Activated CD4-positive, CD25-positive, alpha-beta regulatory T cell treated with anti-CD3 and anti-CD28 coated beads, Interleukin-2, amount 50 U/mL, for 24 hours (primary cell): ENCODE measurements around the gene CCDC7.
"Not testable (repeated sequence)": the region's sequence is repeated elsewhere in the genome, so short reads cannot be mapped to it uniquely, and the experiment has no call there.

Experiments
- ATAC-seq, 2 donors: fragments of 150-1000 bp; cut with Tn5 transposase; one replicate each; pipeline ENCODE4 v1.10.0; 2021; ENCODE audit warnings: mild to moderate bottlenecking in 1 of 2, moderate library complexity in 1 of 2

Gene CCDC7

DNA sequence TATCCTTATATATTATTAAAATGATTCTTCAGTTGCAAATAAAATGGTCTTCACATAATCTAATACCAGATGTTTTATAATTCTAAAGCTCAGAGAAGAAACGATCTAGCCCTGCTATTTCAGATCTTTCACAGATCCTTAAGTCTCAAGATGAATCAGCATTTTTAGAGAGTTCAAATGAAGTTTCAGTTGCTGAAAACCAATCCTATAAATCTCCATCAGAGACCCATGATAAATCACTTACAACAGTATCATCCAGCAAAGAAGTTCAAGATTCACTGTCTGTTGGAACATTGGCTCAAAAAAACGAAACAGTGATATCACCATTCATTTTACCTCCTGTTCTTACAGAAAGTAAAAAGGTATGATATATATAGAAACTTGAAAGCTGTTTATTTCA lies 137.0 kb downstream of the CCDC7 start:
- ATAC-seq, result no peak

DNA sequence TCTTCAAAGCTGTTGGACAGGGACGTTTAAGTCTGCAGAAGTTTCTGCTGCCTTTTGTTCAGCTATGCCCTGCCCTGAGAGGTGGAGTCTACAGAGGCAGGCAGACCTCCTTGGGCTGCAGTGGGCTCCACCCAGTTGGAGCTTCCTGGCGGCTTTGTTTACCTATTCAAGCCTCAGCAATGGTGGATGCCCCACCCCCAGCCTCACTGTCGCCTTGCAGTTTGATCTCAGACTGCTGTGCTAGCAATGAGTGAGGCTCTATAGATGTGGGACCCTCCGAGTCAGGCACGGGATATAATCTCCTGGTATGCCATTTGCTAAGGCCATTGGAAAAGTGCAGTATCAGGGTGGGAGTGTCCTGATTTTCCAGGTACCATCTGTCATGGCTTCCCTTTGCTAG lies 152.1 kb downstream of the CCDC7 start:
- ATAC-seq, result not testable (repeated sequence)

DNA sequence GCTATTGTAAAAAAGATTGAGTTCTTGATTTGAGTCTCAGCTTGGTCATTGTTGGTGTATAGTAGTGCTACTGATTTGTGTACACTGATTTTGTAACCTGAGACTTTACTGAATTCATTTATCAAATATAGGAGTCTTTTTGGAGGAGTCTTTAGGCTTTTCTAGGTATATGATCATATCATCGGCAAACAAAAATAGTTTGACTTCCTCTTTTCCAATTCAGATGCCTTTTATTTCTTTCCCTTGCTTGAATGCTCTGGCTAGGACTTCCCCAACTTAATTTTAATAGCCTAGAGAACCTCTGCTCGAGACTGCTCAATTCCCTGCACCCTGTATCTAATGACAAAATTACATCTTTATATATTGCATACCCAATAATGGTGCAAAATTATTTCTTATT lies 154.4 kb downstream of the CCDC7 start:
- ATAC-seq, result no peak

DNA sequence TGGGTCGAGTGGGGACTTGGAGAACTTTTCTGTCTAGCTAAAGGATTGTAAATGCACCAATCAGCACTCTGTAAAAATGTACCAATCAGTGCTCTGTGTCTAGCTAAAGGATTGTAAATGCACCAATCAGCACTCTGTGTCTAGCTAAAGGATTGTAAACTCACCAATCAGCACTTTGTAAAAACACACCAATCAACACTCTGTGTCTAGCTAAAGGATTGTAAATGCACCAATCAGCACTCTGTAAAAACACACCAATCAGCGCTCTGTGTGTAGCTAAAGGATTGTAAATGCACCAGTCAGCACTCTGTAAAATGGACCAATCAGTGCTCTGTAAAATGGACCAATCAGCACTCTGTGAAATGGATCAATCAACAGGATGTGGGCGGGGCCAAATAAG lies 155.6 kb downstream of the CCDC7 start:
- not testable (repeated sequence) for ATAC-seq

DNA sequence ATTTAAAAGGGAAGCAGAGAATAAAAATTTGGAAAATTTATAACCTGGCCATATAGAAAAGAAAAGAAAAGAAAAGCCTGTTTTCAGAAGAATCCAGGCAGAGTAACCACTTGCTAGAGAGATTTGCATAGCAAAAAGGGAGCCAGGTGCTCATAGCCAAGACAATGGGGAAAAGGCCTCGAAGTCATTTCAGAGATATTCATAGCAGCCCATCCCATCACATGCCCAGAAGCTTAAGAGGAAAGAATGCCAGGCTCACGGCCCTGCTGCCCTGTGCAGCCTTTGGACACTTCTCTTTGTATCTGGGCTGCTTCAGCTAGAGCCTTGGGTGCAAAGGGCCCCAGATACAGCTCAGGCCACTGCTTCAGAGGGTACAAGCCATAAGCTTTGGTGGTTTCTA lies 159.8 kb downstream of the CCDC7 start:
- no peak for ATAC-seq

DNA sequence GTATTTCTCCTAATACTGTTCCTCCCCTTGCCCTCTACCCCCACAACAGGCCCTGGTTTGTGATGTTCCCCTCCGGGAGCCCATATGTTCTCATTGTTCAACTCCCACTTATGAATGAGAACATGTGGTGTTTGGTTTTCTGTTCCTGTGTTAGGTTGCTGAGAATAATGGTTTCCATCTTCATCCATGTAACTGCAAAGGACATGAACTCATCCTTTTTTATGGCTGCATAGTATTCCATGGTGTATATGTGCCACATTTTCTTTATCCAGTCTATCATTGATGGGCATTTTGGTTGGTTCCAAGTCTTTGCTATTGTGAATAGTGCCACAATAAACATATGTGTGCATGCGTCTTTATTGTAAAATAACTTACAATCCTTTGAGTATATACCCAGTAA lies 164.6 kb downstream of the CCDC7 start:
- not testable (repeated sequence) for ATAC-seq

DNA sequence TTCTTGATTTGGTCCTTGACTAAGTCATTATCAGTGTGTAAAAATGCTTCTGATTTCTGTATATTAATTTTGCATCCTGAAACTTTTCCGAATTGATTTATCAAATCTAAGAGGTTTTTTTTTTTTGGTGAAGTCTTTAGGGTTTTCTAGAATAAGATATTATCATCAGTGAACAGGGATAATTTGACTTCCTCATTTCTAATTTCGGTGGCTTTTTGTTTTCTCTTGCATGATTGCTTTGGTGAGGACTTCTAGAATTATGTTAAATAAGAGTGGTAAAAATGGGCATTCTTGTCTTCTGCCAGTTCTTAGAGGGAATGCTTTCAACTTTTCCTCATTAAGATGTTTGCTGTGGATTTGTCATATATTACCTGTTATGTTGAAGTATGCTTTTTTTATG lies 170.5 kb downstream of the CCDC7 start:
- no peak for ATAC-seq

DNA sequence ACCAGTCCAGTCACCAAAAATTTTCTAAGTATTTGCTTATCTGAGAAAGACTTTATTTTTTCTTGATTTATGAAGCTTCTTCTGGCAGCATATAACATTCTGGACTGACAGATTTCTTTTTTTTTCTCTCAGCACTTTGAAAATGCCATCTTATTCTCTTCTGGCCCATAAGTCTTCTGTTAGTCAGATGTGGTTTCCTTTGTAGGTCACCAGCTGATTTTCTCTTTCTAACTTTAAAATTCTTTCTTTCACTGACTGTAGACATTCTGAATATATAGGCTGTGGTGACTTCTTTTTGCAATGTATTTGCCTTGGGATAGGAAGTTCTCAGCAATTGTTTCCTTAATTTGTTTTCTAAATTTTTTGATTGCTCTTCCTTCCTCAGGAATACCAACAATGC lies 172.5 kb downstream of the CCDC7 start:
- no peak for ATAC-seq

DNA sequence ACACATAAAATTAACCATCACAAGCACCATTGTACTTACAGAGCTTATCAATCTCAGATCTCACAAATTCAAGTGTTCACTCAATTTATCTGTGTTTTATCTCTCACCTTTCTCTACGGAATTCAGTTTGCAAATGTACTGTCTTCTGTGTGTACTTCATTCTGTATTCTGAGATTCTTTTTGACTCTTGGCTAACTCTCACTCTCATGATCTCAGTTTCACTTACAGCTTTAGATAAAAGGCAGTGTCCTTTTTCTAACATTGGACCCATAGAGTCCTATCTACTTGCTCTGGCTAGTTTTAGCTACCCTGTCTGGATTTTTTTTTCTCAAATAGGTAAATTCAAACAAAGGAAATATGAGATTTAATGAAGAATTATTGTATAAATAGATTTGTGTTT lies 176.0 kb downstream of the CCDC7 start:
- ATAC-seq, result no peak

DNA sequence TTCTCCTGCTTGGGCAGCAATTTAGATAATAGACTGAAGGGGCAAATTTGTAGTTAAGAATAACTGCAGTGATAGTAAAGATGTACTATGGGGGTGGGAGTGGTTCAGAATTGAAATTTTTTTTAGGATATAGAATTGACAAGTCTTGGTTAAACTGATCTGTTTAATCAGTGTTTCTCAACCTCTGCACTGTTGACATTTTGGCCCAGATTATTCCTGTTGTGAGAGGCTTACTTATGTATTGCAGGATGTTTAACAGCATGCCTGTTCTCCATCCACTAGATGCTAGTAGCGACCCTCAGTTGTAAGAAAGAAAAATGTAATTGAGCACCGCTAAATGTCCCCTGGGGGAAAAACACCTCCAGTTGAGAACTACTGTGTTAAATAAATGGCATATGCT lies 176.5 kb downstream of the CCDC7 start:
- no peak for ATAC-seq

DNA sequence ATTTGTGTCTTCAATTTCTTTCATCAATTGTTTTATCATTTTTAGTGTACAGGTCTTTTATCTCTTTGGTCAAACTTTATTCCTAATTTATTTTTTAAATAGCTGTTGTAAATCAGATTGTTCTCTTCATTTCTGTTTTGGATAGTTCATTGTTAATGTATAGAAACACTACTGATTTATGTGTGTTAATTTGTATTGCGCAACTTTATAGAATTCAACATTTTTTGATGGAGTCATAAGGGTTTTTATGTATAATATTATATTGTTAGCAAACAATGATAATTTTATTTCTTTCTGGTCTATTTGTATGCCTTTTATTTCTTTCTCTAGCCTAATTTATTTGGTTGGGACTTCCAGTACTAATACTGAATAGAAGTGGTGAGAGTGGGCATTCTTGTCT lies 181.2 kb downstream of the CCDC7 start:
- no peak for ATAC-seq

DNA sequence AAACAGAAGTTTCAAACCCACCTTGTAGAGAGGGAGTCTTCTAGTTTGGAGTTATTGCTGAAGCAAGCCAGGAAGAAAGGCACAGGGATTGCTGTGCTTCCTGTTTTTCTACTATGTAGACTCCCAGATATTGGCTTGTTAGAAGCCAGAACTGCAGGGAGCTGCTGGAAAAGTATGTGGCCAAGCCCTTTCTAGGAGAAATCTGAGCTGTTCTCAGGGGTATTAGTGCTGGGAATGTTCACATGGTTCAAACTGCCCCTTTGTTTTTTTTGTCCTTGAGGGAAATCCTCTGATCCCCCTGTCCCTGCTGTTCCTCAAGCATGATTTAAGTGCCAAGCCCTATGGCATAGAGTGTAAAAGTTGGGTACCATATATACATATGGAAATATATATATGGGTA lies 184.0 kb downstream of the CCDC7 start:
- ATAC-seq, result no peak

DNA sequence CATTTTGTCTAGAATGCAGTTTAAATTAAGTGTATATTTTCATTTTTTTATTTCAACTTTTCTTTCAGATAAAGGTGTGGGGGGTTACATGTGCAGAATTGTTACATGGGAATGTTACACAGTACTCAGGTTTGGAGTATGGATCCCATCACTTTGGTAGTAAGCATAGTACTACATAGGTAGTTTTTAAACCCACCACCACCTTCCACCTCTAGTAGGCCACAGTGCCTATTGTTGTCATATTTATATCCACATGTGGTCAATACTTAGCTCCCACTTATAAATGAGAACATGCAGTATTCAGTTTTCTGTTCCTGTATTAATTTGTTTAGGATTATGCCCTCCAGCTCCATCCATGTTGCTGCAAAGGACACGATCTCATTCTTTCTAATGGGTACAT lies 200.6 kb downstream of the CCDC7 start:
- ATAC-seq, result no peak

DNA sequence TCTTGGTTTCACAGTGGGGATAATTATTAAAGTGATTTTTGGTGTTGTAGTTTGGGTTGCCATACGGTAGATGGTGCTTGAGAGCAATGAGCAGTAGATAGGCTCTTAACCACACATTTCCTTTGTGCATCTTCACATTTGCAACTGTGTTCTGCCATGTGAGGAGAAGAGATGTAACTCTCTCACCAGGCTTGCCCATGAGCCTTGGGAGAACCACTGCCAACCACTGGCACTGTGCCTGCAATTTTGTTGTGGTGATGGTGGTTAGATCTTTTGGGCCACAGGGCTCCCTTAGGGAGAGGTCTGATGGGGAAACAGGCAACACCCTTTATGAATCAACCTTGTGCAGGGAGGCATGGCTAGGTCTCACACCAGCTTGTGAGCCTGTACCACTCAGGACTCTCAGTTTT lies 204.3 kb downstream of the CCDC7 start:
- no peak for ATAC-seq

DNA sequence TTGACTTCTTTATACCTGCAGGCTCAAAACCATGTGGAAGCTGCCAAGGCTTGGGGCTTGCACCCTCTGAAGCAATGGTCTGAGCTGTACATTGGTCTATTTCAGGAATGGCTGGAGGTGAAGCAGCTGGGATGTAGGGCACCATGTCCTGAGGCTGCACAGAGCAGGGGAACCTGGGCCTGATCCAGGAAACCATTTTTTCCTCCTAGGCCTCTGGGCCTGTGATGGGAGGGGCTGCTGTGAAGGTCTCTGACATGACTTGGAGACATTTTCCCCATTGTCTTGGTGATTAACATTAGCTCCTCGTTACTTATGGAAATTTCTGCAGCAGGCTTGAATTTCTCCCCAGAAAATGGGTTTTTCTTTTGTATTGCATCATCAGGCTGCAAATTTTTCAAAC lies 211.5 kb downstream of the CCDC7 start:
- not testable (repeated sequence) for ATAC-seq

DNA sequence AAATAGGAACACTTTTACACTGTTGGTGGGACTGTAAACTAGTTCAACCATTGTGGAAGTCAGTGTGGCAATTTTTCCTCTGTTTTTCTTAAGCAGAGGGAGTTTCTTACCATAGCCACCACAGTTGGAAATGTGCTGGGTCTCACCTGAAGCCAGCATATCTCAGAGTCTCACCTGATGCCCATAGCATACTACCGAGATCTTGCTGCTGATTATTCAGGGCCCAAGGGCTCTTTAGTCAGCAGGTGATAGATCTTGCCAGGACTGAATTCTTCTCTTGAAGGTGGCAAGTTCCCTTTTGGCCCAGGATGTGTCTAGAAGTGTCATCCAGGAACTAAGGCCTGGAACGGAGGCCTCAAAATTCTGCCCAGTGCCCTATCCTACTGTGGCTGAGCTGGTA lies 215.4 kb downstream of the CCDC7 start:
- no peak for ATAC-seq

DNA sequence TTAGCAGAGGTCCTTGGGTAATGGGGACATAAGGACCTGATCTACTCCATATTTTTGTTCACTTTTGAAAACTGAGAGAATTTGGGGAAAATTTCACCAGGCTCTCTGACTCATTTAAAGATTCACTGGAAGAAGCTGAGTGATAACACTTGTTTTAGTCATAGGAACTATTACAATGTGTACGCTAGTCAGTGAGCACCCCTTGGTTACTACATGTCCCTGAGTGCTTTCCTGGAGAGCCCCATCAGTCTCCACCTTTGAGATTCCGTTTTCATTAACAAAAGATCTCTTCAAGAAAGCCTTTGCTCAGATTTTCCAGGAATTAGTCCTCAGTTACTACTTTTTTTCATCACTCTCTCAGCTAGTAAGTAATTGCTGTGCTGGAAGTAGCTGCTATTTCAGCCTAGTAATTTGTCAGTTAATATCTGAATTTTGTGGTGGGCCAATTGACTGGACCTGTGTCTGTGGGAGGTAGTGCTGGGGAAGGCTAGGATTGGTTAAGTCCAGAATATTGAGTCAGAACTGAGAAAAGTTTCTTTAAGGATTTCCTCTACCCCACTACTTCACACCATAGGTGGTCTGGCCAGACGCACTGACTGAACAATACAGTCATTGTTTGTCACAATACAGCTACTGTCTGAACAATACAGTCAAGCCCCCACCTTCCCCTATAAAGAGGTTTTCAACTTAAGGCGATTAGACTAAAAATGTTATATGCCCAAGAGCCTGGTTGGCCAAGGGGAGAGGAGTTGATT lies 235.0 kb downstream of the CCDC7 start:
- no peak for ATAC-seq

DNA sequence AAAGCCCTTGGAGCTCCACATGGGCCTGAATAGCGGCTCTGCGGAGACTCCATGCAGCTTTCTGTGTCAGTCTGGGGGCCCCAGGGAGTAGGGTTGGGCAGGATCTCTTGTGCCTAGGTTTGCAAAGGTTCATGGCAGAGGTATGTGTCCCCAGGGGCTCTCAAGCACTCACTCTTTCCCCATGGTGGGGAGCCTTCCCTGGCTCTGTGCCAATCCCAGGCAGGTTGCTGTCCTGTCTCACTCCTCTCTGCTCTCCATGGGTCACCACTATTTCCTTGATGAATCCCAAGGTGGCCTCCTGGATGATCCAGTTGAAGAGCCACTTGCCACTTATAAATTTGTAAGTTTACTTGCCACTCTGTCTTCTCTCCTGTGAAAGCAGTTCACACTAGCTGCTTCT lies 238.4 kb downstream of the CCDC7 start:
- ATAC-seq, result no peak

DNA sequence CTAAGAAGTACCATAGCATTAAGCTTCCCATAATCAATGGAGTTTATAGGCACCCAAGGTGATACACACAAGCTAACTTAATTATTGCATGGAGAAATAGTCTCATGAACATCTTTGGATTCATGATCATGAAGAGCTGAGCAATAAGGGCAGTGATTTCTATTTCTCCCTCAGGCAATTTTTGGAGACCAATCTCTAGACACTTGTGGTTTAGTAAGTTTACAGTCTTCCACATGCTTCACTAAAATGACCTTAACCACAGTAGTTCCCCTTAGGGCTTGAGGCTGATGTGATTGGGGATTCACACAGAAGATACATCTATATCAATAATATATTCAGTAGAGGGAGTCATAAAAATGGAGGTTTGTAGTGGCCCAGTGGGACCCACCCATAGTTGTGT lies 241.2 kb downstream of the CCDC7 start:
- ATAC-seq, result no peak

DNA sequence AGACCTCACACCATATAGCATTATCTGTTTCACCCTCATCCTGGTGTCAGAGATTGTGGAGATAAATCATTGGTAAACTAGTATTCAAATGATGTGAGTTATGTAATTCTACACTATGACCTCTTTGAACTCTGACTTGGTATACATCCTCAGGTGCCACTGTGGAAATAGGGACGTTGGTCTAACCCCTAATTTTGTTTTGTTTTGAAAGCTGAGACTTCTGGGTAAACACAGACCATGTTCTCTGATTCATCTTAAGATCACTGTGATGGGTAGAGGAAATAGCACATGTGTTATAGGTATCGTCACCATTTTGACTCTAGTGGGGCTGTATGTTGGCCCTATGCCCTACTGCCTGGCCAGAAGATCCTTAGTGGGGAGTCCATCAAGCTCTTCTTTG lies 241.6 kb downstream of the CCDC7 start:
- ATAC-seq, result no peak

DNA sequence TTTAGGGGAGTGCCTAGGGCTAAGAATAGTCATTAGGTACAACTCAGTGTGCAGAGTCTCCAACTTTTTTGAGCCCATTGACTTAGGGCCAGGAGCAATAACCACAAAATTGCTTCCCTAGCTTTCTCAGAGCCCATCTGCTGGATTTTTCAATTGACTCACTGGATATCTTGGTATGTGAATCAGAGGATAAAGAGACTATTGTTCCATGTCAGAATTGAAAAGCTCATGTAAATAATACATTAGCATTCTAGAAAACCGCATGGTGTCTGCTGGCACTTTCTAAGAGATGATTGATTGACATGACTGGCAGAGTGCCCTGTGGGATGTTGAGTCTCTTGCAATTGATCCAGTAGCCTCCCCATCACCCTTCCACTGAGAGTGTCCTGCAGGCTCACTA lies 246.2 kb downstream of the CCDC7 start:
- no peak for ATAC-seq

DNA sequence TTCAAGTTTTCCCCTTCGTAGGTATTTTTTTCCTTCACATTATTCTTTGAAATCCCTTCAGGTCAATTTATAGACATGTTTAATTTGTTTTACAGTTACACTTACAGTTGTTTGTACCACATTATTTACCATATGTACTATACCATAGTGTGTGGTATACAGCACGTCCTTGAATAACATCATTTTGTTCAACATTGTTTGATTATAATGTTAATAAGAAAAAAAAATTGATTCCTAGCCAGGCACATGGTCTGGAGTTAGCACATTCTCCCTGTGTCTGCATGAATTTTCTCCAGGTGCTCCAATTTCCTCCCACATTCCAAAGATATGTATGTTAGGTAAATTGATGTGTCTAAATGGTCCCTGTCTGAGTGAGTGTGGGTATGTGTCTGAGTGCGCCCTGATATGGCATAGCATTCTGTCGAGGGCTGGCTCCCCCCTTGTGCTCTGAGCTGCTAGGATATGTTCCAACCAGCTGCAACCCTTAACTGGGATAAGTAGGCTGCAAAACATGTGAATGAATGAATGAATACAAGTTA lies 247.6 kb downstream of the CCDC7 start:
- ATAC-seq, result no peak

DNA sequence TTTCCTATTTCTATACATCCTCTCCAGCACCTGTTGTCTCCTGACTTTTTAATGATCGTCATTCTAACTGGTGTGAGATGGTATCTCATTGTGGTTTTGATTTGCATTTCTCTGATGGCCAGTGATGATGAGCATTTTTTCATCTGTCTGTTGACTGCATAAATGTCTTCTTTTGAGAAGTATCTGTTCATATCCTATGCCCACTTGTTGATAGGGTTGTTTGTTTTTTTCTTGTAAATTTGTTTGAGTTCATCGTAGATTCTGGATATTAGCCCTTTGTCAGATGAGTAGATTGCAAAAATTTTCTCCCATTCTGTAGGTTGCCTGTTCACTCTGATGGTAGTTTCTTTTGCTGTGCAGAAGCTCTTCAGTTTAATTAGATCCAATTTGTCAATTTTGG lies 253.7 kb downstream of the CCDC7 start:
- ATAC-seq, result not testable (repeated sequence)

DNA sequence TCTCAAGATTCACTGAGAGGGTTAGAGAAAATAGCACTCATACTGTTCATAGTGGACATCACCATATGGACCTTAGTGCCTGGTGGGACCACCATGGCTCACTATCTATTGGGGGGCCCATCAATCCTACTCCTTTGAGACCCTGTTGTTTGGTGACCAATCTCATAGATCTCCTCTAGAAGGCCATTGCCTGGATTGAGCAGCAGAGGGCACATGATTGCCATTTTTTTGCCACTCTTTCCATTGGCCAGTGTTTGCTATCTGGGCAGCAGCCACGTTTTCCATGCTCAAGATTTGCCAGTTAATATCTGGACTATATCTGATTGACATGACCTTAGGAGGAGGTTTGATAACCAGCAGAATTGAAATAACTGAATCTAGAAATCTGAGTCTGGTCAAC lies 267.6 kb downstream of the CCDC7 start:
- ATAC-seq, result no peak

DNA sequence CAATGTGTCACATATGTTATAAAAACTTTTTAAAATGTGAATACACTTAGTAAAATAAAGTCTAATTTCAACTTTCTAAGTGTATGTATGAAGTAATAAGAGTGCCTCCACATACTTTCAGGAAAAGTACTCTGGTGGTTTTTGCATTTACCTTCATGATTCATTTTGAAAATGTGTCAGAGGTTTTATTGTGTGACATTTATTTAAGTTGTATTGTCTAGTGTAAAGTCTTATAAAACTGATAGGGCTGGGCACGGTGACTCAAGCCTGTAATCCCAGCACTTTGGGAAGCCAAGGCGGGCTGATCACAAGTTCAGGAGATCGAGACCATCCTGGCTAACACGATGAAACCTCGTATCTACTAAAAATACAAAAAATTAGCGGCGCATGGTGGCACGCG lies 285.6 kb downstream of the CCDC7 start:
- no peak for ATAC-seq
